GM21526 (cell line): Measurements from ENCODE around the gene TCF7.

ENCODE experiments used
- ATAC-seq: cut with Tn5 transposase; IDR thresholded peaks from one replicate; pipeline ENCODE4 v1.9.1; 2021; ENCODE audit warnings: moderate library complexity; ENCODE audit not compliant: unreplicated experiment, low FRiP score

The TCF7 gene

GRCh38 chr5:134088994-134089560 lies 25.4 kb upstream of the TCF7 start:
- ATAC-seq: no peak

GRCh38 chr5:134090522-134090921 lies 24.0 kb upstream of the TCF7 start:
- ATAC-seq: no peak

GRCh38 chr5:134091626-134092121 lies 22.8 kb upstream of the TCF7 start:
- ATAC-seq: no peak

GRCh38 chr5:134092875-134093274 lies 21.6 kb upstream of the TCF7 start:
- no peak for ATAC-seq

- no peak for ATAC-seq
These were observed 21.1 kb upstream of the TCF7 start for GRCh38 chr5:134093351-134093750.

GRCh38 chr5:134095293-134095692 lies 19.2 kb upstream of the TCF7 start:
- no peak for ATAC-seq

GRCh38 chr5:134095887-134096589 lies 18.4 kb upstream of the TCF7 start:
- no peak for ATAC-seq

GRCh38 chr5:134097211-134097749 lies 17.2 kb upstream of the TCF7 start:
- ATAC-seq: no peak

- no peak for ATAC-seq
These were observed 15.8 kb upstream of the TCF7 start for GRCh38 chr5:134098690-134099089.

- ATAC-seq: no peak
These were observed 15.1 kb upstream of the TCF7 start for GRCh38 chr5:134099288-134099872.

GRCh38 chr5:134099939-134100282 lies 14.6 kb upstream of the TCF7 start:
- no peak for ATAC-seq

GRCh38 chr5:134100283-134101091 lies 14.0 kb upstream of the TCF7 start:
- ATAC-seq: peak; percentile 82

GRCh38 chr5:134101686-134102439 lies 12.6 kb upstream of the TCF7 start:
- no peak for ATAC-seq

- ATAC-seq: no peak
These were observed 11.1 kb upstream of the TCF7 start for GRCh38 chr5:134103397-134103796.

GRCh38 chr5:134103998-134104654 lies 10.4 kb upstream of the TCF7 start:
- ATAC-seq: no peak

- ATAC-seq: no peak
These were observed 7.3 kb upstream of the TCF7 start for GRCh38 chr5:134106991-134107701.

- ATAC-seq: no peak
These were observed 6.7 kb upstream of the TCF7 start for GRCh38 chr5:134107779-134108178.

- ATAC-seq: no peak
These were observed 4.1 kb upstream of the TCF7 start for GRCh38 chr5:134110382-134110781.
